Body of pancreas (tissue), 4 donors: Measurements from ENCODE around the gene CHST9.

Source experiments
- CTCF ChIP-seq, 7 experiments: fragments of 450-650 bp in 4 of 7; fragments of 200-600 bp in 3 of 7; sonication (generic) in 3 of 7; IDR thresholded peaks; one replicate each; pipeline ENCODE4 v1.5.1; 2016 to 2019; ENCODE audit warnings: antibody characterized with exemption in 7 of 7
- POLR2A ChIP-seq, 3 donors: fragments of 450-650 bp; IDR thresholded peaks; one replicate each; pipeline ENCODE4 v1.6.1; 2016; ENCODE audit warnings: antibody characterized with exemption in 3 of 3, mild to moderate bottlenecking in 2 of 3

GRCh38 chr18:27227721-27228120, 42.6 kb upstream of the CHST9 start:
- TF ChIP-seq POLR2A (IDR thresholded peaks at IDR 0.05), result no peak
- TF ChIP-seq CTCF (IDR thresholded peaks at IDR 0.05), result no peak
